Mucosa of descending colon (tissue), 3 donors: ENCODE results near the gene SWI5. TPM values are rescaled to one million over a fixed set of nuclear protein-coding genes. Genes with fewer than 3 reads are reported as not detected.

Source experiments
- ATAC-seq: fragments of 200-7000 bp; cut with Tn5 transposase; one replicate; pipeline ENCODE4 v1.9.1; 2020; ENCODE audit warnings: mild to moderate bottlenecking, moderate library complexity
- DNase-seq, 3 donors: peaks; one replicate each; pipeline ENCODE4 v3.0.0-alpha.2; 2020
- H3K36me3 ChIP-seq: fragments of 200-600 bp; one replicate; pipeline ENCODE4 v1.8.0; 2021; ENCODE audit warnings: low read depth, mild to moderate bottlenecking
- H3K4me1 ChIP-seq: fragments of 200-600 bp; one replicate; pipeline ENCODE4 v1.8.0; 2021; ENCODE audit warnings: low read depth, mild to moderate bottlenecking
- H3K4me3 ChIP-seq: fragments of 200-600 bp; one replicate; pipeline ENCODE4 v1.8.0; 2021; ENCODE audit warnings: mild to moderate bottlenecking
- H3K9me3 ChIP-seq: fragments of 200-600 bp; one replicate; pipeline ENCODE4 v1.8.0; 2021; ENCODE audit warnings: mild to moderate bottlenecking
- intact Hi-C, 2 donors: fragments of 100-400 bp; cut with DNase I in 1 of 2; cut with micrococcal nuclease in 1 of 2; formaldehyde crosslinking; loops; one replicate each; pipeline versions ENCODE4 v1.11.0 to v1.11.1; 2022; cut with DNase I, micrococcal nuclease
- total RNA-seq, 3 donors: library from RNA; stranded (reverse); fragmentation: NEBNext Ultra II Directional in 2 of 3; extraction: Animal tissue kit (Norgen Biotek cat#: 25700) in 2 of 3; gene quantifications; one replicate each; pipeline versions ENCODE4 v1.2.1 to v1.2.4, GENCODE V29; 2021 to 2023
- TF ChIP-seq, protein P1 (sequence below): fragments of 200-600 bp; IDR thresholded peaks from one replicate; pipeline ENCODE4 v1.8.0; 2022; ENCODE audit warnings: antibody characterized with exemption, mild to moderate bottlenecking
- donor health status: DM: no; HTN: no; CAD: no; lungs with moderate emphysema.
- donor health status: DM: no; HTN: no; CAD: no.
- donor health status: DM: no; HTN: yes; CAD: no.

SWI5 gene
- total RNA-seq, 3 donors from 2014 or later, result 10.6 to 13.8 (median 11.5) TPM

DNA sequence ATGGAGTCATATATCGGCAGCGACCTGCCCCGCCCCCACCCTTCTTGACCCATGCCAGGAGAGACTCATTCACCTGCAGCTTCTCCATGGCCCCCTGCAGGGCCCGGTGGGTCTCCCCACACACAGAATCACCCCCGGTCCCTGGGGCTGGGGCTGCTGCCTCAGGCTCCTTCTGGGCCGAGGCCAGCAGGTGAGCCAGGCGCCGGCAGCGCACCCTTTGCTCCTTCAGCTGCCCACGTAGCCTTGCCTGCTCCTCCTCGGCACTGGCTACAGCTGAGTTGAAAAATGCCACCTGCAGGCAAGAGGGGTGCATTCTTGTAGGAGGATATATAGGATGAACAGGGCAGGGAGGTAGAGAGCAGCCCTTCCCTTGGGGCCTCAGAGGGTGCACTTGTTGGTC, 18.2 kb upstream of the SWI5 start:
- TF ChIP-seq, protein P1, sequence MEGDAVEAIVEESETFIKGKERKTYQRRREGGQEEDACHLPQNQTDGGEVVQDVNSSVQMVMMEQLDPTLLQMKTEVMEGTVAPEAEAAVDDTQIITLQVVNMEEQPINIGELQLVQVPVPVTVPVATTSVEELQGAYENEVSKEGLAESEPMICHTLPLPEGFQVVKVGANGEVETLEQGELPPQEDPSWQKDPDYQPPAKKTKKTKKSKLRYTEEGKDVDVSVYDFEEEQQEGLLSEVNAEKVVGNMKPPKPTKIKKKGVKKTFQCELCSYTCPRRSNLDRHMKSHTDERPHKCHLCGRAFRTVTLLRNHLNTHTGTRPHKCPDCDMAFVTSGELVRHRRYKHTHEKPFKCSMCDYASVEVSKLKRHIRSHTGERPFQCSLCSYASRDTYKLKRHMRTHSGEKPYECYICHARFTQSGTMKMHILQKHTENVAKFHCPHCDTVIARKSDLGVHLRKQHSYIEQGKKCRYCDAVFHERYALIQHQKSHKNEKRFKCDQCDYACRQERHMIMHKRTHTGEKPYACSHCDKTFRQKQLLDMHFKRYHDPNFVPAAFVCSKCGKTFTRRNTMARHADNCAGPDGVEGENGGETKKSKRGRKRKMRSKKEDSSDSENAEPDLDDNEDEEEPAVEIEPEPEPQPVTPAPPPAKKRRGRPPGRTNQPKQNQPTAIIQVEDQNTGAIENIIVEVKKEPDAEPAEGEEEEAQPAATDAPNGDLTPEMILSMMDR, result no peak
- ATAC-seq (no peak), DNase-seq (no peak)
- Histone ChIP-seq H3K4me1 (no peaks in the 10 kb centered on the region), H3K4me3 (no peak overlapping the region), H3K36me3 (peaks cover 10% of the 10 kb centered on the region), H3K9me3 (no peaks in the 10 kb centered on the region)
- intact Hi-C loops, result no loop called here

DNA sequence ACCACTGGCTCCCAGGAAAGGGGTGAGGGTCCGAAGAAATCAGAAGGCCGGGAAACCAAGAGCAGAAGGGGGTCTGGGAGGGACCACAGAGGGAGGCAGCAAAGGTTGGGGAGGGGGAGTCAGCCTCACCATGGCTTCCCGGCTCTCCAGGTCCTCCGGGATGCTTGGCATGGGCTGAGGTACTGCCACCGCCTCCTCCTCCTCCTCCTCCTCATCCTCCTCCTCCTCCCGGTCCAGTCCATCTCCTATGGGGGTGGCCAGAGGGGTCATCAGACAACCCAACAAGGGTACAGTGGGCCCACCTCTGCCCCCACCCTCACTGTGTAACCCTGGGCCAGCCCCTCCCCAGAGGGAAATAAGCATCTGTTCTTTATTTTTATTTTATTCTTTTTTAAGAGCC, 17.8 kb upstream of the SWI5 start:
- Histone ChIP-seq H3K4me3 (no peak overlapping the region), H3K4me1 (no peaks in the 10 kb centered on the region), H3K9me3 (no peaks in the 10 kb centered on the region), H3K36me3 (peaks cover 10% of the 10 kb centered on the region)
- ATAC-seq (no peak), DNase-seq (no peak)
- TF ChIP-seq, protein P1, result no peak
- intact Hi-C loops, result no loop called here

DNA sequence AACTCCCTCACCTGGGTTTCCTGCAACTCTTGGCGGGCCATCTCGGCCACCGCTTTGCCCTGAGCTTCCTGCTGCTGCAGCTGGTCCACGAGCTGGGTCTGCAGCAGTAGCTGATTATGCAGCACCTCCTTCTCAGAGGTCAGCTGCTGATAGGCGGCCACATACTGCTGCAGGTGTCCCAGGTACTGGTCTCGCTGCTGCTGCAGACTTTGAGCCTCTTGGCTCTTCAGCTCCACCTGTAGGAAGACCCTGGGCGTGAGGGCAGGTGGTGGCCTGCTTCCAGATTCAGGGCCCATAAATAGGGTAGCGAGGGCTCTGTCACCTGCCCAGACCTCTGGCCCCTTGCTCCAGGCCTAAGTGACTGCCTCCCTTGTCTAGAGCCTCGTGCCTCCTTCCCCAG, 16.9 kb upstream of the SWI5 start:
- intact Hi-C loops, result no loop called here
- no peaks in the 10 kb centered on the region for H3K9me3 ChIP-seq
- H3K36me3 ChIP-seq, result peaks cover 10% of the 10 kb centered on the region
- ATAC-seq, result no peak
- H3K4me1 ChIP-seq, result no peaks in the 10 kb centered on the region
- DNase-seq, result no peak
- H3K4me3 ChIP-seq, result no peak overlapping the region
- TF ChIP-seq, protein P1, result no peak

DNA sequence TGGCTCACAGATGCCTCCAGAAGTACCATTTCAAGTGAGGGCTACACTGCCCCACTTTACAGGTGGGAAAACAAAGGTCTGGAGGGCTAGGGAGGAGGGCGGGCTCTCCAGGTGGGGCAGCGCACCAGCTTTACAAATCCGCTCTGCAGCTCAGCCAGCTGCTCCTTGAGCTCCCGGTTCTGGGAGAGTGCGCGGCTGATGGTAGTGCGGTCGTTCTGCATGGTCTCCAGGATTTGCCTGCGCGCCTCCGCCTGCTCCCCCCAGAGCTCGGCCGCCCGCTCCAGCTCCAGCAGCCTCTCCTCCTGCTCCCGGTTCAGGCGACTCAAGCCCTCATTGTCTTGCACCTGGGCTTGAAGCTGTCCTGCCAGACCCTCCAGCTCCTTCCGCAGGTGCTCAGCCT, 15.7 kb upstream of the SWI5 start:
- TF ChIP-seq, protein P1, result no peak
- DNase-seq (no peak), ATAC-seq (no peak)
- H3K4me3 ChIP-seq, result no peak overlapping the region
- no peaks in the 10 kb centered on the region for H3K4me1 ChIP-seq
- intact Hi-C loops, result no loop called here
- peaks cover 10% of the 10 kb centered on the region for H3K36me3 ChIP-seq
- H3K9me3 ChIP-seq, result no peaks in the 10 kb centered on the region

DNA sequence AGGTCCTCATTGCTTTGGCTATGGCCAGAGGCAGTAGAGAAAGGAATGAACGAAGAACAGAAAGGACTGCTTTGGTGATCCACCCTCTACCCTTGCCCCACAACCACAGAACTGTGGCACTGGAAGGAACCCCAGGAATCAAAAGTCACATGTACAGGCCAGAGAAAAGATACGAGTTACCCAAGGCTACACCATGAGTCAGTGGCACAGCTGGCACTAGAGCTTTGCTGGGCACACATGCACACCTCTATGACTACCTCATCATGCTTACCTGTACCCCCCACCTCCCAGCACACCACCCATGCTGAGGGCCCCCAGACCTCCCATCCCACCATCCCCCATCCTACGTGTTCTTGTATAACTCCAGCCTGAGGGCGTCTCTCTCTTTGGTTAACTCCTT, 13.4 kb upstream of the SWI5 start:
- DNase-seq (no peak), ATAC-seq (no peak)
- intact Hi-C loops, result no loop called here
- TF ChIP-seq, protein P1, result no peak
- no peak overlapping the region for H3K4me3 ChIP-seq
- H3K36me3 ChIP-seq, result peaks cover 10% of the 10 kb centered on the region
- no peaks in the 10 kb centered on the region for H3K9me3 ChIP-seq
- H3K4me1 ChIP-seq, result no peaks in the 10 kb centered on the region

DNA sequence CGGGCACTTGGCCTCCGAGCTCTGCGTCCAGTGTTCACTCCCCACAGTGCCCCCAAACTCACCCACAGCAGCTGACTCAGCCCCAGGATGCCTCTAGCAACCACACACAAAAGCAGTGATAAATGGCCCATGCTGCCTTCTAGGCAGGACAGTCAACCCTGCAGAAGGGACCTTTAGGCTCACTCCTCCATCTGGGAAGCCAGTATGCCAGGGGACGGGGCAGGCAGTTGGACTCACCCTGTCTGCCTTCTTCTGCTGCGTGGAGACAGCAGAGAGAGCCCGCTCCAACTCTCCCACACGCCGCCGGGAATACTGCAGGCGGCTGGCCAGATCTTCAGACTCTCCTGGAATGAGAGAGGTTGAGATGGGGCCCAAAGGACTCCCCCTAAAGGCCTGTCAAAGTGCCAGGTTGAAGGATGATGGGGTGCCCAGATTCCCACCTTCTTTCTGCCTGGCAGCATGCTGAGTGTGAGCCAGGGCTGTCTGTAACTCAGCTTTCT, 10.7 kb upstream of the SWI5 start:
- H3K36me3 ChIP-seq, result no peaks in the 10 kb centered on the region
- no peak for DNase-seq
- ATAC-seq, result no peak
- H3K9me3 ChIP-seq, result no peaks in the 10 kb centered on the region
- intact Hi-C loops, result no loop called here
- TF ChIP-seq, protein P1, result no peak
- H3K4me3 ChIP-seq, result no peak overlapping the region
- no peaks in the 10 kb centered on the region for H3K4me1 ChIP-seq
